ENCODE measurements around the gene FHOD1. TPM values are rescaled to one million over a fixed set of nuclear protein-coding genes. Genes with fewer than 3 reads are reported as not detected.

The FHOD1 gene
- total and polyA plus RNA-seq, 2 of the 13 experiments (the other 11 are each of a cell fraction or from before 2014, with no cell fraction given) = 20.0 to 20.8 TPM

- TF ChIP-seq ZNF275 (CRISPR knock-in tag; IDR thresholded peaks at IDR 0.05; ENCODE audit: borderline replicate concordance) (peak; percentile 90; the same call in 1 of the 2 replicates), ETV6 (CRISPR knock-in tag; conservative IDR thresholded peaks at IDR 0.05) (peak; percentile 90), PLSCR1 (CRISPR knock-in tag; IDR thresholded peaks at IDR 0.05; ENCODE audit: borderline replicate concordance) (no peak), DNMT3B (CRISPR knock-in tag; conservative IDR thresholded peaks at IDR 0.05) (peak; percentile 82; the same call in 1 of the 2 replicates), FOXK2 (IDR thresholded peaks at IDR 0.05) (0 out of 2 replicates have a peak, but pooled peaks have one; percentile 60), ZMAT3 (CRISPR knock-in tag; conservative IDR thresholded peaks at IDR 0.05) (no peak), ZNF800 (CRISPR knock-in tag; IDR thresholded peaks at IDR 0.05) (no peak), CBX1 (IDR thresholded peaks at IDR 0.05; ENCODE audit: low read depth) (peak; percentile 90), PHF21A (CRISPR knock-in tag; IDR thresholded peaks at IDR 0.05) (peak; percentile 75; the same call in 1 of the 2 replicates), KLF15 (CRISPR knock-in tag; IDR thresholded peaks at IDR 0.05; ENCODE audit: borderline replicate concordance) (peak; percentile 41; the same call in 1 of the 2 replicates), SOX13 (IDR thresholded peaks at IDR 0.05) (no peak), SOX13 (CRISPR knock-in tag; conservative IDR thresholded peaks at IDR 0.05 in 1 of 2, IDR thresholded peaks at IDR 0.05 in 1 of 2) (peak; percentile 64 to 83; a peak in 2 of 4 replicates), ZNF503 (CRISPR knock-in tag; IDR thresholded peaks at IDR 0.05) (peak; percentile 77), SKI (IDR thresholded peaks at IDR 0.05; ENCODE audit: partially characterized antibody) (peak; percentile 34), ZNF850 (CRISPR knock-in tag; conservative IDR thresholded peaks at IDR 0.05) (peak; percentile 100), ZNF207 (IDR thresholded peaks at IDR 0.05; ENCODE audit: borderline replicate concordance) (no peak), ZNF883 (CRISPR knock-in tag; IDR thresholded peaks at IDR 0.05; ENCODE audit: not compliant biosample characterization) (peak; percentile 58), MTF2 (CRISPR knock-in tag; IDR thresholded peaks at IDR 0.05; ENCODE audit: borderline replicate concordance) (0 out of 2 replicates have a peak, but pooled peaks have one; percentile 16), ZNF713 (CRISPR knock-in tag; IDR thresholded peaks at IDR 0.05) (peak; percentile 97; the same call in 1 of the 2 replicates), IRF9 (CRISPR knock-in tag; IDR thresholded peaks at IDR 0.05; ENCODE audit: borderline replicate concordance) (peak; percentile 79; the same call in 1 of the 2 replicates), TAF1 (CRISPR knock-in tag; IDR thresholded peaks at IDR 0.05) (peak; percentile 85), SIX1 (CRISPR knock-in tag; IDR thresholded peaks at IDR 0.05; ENCODE audit: borderline replicate concordance) (peak; percentile 53; the same call in 1 of the 2 replicates), ZNF543 (CRISPR knock-in tag; IDR thresholded peaks at IDR 0.05) (peak; percentile 59; the same call in 1 of the 2 replicates)
These were observed 20.3 kb downstream of the FHOD1 start, which contains the start of gene TMEM208 (continued) for GRCh38 chr16:67226804-67227566.
